SIG-M5 (cell line): ENCODE results near the gene KLF16.
"Not testable (repeated sequence)": the region's sequence is repeated elsewhere in the genome, so short reads cannot be mapped to it uniquely, and the experiment has no call there.

Source experiments
- DNase-seq: peaks from one replicate; lab custom pipeline; 2025; lab: John Stamatoyannopoulos, UW

Gene KLF16

GRCh38 chr19:1863328-1863637, at the start of gene KLF16:
Gene KLF16 (minus strand): TSS chr19:1863579. CDS start chr19:1863497, 82 bp downstream.
- no peak for DNase-seq

GRCh38 chr19:1912760-1913505, 49.6 kb upstream of the KLF16 start:
- no peak for DNase-seq

DNA sequence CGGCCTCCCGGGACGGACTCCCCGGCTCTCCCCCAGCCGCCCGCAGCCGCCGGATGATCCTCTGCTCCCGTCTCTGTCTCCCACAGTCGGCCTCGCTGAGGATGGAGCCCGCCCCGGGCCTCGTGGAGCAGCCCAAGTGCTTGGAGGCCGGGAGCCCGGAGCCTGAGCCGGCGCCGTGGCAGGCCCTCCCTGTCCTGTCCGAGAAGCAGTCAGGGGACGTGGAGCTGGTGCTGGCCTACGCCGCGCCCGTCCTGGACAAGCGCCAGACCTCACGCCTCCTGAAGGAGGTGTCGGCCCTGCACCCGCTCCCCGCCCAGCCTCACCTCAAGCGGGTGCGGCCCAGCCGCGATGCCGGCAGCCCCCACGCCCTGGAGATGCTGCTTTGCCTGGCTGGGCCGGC, 48.6 kb upstream of the KLF16 start:
- no peak for DNase-seq

DNA sequence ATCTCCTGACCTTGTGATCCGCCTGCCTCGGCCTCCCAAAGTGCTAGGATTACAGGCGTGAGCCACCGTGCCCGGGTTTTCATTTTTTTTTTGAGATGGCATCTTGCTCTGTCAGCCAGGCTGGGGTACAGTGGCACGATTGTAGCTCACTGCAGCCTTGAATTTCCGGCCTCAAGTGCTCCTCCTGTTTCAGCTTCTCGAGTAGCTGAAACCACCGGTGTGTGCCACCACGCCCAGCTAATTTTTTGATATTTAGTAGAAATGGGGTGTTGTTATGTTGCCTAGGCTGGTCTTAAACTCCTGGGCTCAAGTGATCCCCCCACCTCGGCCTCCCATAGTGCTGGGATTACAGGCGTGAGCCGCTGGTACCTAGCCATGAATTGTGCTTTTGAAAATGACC, 47.7 kb upstream of the KLF16 start:
- no peak for DNase-seq

GRCh38 chr19:1910177-1910576, 46.8 kb upstream of the KLF16 start:
- no peak for DNase-seq

DNA sequence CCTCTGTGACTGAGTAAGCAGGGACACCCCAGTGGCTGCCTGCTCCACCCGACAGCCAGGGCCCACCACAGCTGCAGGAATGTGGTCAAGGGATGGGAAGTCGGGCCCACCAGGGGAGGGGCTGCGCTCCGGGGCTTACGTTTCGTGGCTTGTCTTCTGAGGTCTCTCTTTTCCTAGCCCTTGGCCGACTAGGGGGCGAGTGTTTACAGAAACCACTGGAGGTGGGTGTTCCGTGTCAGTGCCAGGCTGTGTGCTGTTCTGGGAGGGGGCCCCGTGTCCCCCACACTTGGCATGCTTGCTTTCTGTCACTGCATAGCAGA, 46.3 kb upstream of the KLF16 start:
- DNase-seq = no peak

- DNase-seq = no peak
These were observed 44.9 kb upstream of the KLF16 start for GRCh38 chr19:1908364-1908678.

- no peak for DNase-seq
These were observed 44.4 kb upstream of the KLF16 start for GRCh38 chr19:1907563-1908363.

GRCh38 chr19:1906985-1907562, 43.7 kb upstream of the KLF16 start:
- no peak for DNase-seq

DNA sequence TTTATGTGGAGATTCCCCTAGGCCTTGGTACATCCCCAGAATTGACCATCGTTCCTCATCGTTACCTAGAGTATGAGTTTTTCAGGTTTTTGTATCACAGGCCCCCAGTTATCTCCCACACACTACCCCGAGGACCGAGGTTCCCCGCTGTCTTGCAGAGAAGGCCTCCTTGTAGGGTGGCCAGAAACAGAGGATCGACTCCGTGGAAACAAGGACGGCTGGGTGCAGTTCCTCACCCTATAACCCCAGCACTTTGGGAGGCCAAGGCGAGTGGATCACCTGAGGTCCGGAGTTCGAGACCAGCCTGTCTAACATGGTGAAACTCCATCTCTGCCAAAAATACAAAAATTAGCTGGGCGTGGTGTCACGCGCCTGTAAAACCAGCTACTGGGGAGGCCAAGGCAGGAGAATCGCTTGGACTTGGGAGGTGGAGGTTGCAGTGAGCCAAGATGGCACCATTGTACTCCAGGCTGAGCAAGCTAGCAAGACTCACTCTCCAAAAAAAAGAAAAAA, 42.5 kb upstream of the KLF16 start:
- no peak for DNase-seq

GRCh38 chr19:1905110-1905862, 41.9 kb upstream of the KLF16 start, which contains the start of the genes ADAT3 and SCAMP4:
Gene ADAT3 (plus strand): TSS chr19:1905399. CDS start chr19:1912048, 6,649 bp downstream.
Gene SCAMP4 (plus strand): TSS chr19:1905399. CDS start chr19:1915020, 9,621 bp downstream.
- peak; percentile 86 for DNase-seq

DNA sequence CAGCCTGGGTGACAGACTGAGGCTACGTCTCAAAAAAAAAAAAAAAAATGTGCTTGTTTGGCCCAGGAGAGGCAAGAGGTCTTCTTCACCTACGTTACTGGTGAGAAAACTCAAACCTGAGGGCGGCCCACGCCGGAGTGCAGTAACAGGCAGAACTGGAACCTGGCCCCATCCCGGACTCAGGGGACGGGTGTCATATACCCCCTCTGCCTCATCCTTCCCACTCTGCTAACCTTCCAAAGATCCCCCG, 41.4 kb upstream of the KLF16 start:
- DNase-seq = no peak

- DNase-seq = no peak
These were observed 39.5 kb upstream of the KLF16 start for GRCh38 chr19:1902923-1903322.

DNA sequence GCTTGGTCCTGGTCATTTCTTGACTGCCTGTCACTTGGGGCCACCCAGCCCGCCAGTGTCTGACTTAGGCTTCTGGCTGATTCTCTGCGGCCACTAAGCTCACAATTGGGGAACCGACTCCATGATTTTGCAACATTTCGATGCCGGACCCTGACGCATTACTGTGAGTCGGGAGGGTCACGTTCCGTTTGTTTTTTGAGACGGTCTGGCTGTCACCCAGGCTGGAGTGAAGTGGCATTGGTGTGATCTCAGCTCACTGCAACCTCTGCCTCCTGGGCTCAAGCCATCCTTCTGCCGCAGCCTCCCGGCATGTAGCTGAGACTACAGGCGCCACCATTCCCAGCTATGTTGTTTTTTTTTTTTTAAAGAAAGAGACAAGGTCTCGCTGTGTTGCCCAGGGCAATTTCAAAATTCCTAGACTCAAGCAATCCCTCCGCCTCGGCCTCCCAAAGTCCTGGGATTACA, 38.6 kb upstream of the KLF16 start:
- DNase-seq = peak; percentile 25

- no peak for DNase-seq
These were observed 33.1 kb upstream of the KLF16 start for GRCh38 chr19:1896508-1896907.

GRCh38 chr19:1893791-1894190, 30.4 kb upstream of the KLF16 start:
- DNase-seq = no peak

DNA sequence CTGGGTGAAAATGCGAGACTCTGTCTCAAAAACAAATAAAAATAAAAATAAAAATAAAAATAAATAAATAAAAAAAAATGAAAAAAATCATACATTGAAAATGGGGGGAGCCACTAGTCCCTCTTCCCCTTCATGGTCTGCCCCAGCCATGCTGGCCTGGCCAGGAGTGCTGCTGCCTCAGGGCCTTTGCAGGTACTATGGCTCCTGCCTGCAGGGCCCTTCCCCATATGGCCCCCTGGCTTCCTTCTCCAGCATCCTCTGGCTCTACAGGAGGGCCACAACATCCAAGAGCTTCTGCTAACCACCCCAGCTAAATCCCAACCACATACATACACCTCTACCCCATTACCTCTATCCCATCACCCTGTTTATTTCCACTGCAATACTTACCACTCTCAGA, 26.5 kb upstream of the KLF16 start:
- DNase-seq = no peak

GRCh38 chr19:1888385-1888784, 25.0 kb upstream of the KLF16 start:
- no peak for DNase-seq

- DNase-seq = not testable (repeated sequence)
These were observed 23.0 kb upstream of the KLF16 start for GRCh38 chr19:1886360-1886759.

DNA sequence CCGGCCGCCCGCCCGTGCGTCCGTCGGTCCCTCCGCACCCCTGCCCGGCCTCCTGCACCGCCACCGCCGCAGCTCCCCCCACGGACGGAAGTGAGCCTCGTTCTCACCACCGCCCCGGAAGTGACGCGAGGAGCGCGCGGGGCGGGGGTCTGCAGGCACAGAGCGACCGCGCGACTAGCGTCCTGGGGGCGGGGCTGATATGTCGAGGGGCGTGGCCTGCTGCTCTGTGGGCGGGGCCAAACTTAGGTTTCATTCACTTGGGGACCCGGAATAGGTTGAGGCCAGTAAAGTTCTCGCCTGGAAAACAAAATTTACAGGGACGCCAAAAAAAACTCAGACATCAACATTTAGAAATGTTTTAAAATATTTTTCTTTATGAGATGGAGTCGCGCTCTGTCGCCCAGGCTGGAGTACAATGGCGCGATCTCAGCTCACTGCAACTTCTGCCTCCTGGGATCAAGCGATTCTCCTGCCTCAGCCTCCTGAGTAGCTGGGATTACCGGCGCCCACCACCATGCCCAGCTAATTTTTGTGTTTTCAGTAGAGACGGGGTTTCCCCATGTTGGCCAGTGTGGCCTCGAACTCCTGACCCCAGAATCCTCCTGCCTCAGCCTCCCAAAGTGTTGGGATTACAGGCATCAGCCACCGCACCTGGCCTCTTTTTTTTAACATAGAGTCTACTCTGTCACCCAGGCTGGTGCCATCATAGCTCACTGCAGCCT, 22.2 kb upstream of the KLF16 start, which contains the start of gene ABHD17A:
Gene ABHD17A, minus strand, starts transcription at position 99 of the 722 bp plus-strand sequence. CDS start 3,930 bp downstream, outside the sequence.
- DNase-seq = not testable (repeated sequence)

GRCh38 chr19:1884719-1885334, 21.4 kb upstream of the KLF16 start:
- no peak for DNase-seq
